MV-4-11 (cell line): Measurements from ENCODE around the gene POTEI.
"Not testable (repeated sequence)": the region's sequence is repeated elsewhere in the genome, so short reads cannot be mapped to it uniquely, and the experiment has no call there.

Experiments used
- DNase-seq: peaks from one replicate; lab custom pipeline; 2025; lab: John Stamatoyannopoulos, UW

POTEI gene

GRCh38 chr2:130455413-130455812 lies 53.7 kb downstream of the POTEI start:
- not testable (repeated sequence) for DNase-seq

- DNase-seq = not testable (repeated sequence)
These were observed 54.4 kb downstream of the POTEI start for GRCh38 chr2:130454712-130455083.

GRCh38 chr2:130453955-130454711 lies 55.0 kb downstream of the POTEI start:
- not testable (repeated sequence) for DNase-seq

GRCh38 chr2:130452897-130453296 lies 56.2 kb downstream of the POTEI start:
- not testable (repeated sequence) for DNase-seq

GRCh38 chr2:130451823-130452222 lies 57.3 kb downstream of the POTEI start:
- DNase-seq = not testable (repeated sequence)

- not testable (repeated sequence) for DNase-seq
These were observed 57.9 kb downstream of the POTEI start for GRCh38 chr2:130451278-130451677.

GRCh38 chr2:130450366-130450765 lies 58.8 kb downstream of the POTEI start:
- not testable (repeated sequence) for DNase-seq

- not testable (repeated sequence) for DNase-seq
These were observed 81.5 kb downstream of the POTEI start for GRCh38 chr2:130427631-130428030.

- not testable (repeated sequence) for DNase-seq
These were observed 90.3 kb downstream of the POTEI start for GRCh38 chr2:130418845-130419244.

- not testable (repeated sequence) for DNase-seq
These were observed 92.4 kb downstream of the POTEI start for GRCh38 chr2:130416693-130417092.
